DOHH2 (cell line): Measurements from ENCODE around the gene KITLG.

Source experiments
- H3F3A ChIP-seq: fragments of 200-600 bp; sonication (generic), shearing (Covaris generic); 2 replicates; pipeline ENCODE4 v1.6.0; 2016; ENCODE audit warnings: antibody characterized with exemption, mild to moderate bottlenecking; ENCODE audit not compliant: control insufficient read depth, insufficient read depth
- H3K27ac ChIP-seq: fragments of 200-600 bp; sonication (generic); 2 replicates; pipeline ENCODE4 v1.5.1; 2014; ENCODE audit warnings: low read depth, mild to moderate bottlenecking, low read length, moderate library complexity
- H3K27me3 ChIP-seq: fragments of 200-600 bp; sonication (generic); 2 replicates; pipeline ENCODE4 v1.6.1; 2014; ENCODE audit warnings: mild to moderate bottlenecking, low read length, mixed read lengths; ENCODE audit not compliant: control insufficient read depth
- H3K36me3 ChIP-seq: fragments of 200-600 bp; sonication (generic); 2 replicates; pipeline ENCODE4 v1.6.1; 2014; ENCODE audit warnings: mild to moderate bottlenecking, low read length, moderate library complexity, mixed read lengths; ENCODE audit not compliant: control insufficient read depth
- H3K4me1 ChIP-seq: fragments of 200-600 bp; sonication (generic); 2 replicates; pipeline ENCODE4 v1.6.1; 2014; ENCODE audit warnings: mild to moderate bottlenecking, low read length, mixed read lengths; ENCODE audit not compliant: control insufficient read depth
- H3K4me2 ChIP-seq: fragments of 200-600 bp; sonication (generic); 2 replicates; pipeline ENCODE4 v1.6.0; 2014; ENCODE audit warnings: mild to moderate bottlenecking, low read length, moderate library complexity
- H3K4me3 ChIP-seq: fragments of 200-600 bp; sonication (generic); 2 replicates; pipeline ENCODE4 v1.5.1; 2014; ENCODE audit warnings: mild to moderate bottlenecking, low read length, mixed read lengths
- H3K79me2 ChIP-seq: fragments of 200-600 bp; sonication (generic); 2 replicates; pipeline ENCODE4 v1.6.1; 2014; ENCODE audit warnings: mild to moderate bottlenecking, low read length, mixed read lengths; ENCODE audit not compliant: control insufficient read depth
- H3K9me2 ChIP-seq: fragments of 200-600 bp; sonication (generic); replicated peaks from 2 replicates; pipeline ENCODE4 v1.6.1; 2014; ENCODE audit warnings: mild to moderate bottlenecking, low read length, mixed read lengths; ENCODE audit not compliant: control insufficient read depth
- H3K9me3 ChIP-seq: fragments of 200-600 bp; sonication (generic); 2 replicates; pipeline ENCODE4 v1.6.1; 2014; ENCODE audit warnings: antibody characterized with exemption, low read length, mixed read lengths; ENCODE audit not compliant: control insufficient read depth, insufficient read depth
- H4K20me1 ChIP-seq: fragments of 200-600 bp; sonication (generic); 2 replicates; pipeline ENCODE4 v1.6.0; 2014; ENCODE audit warnings: low read depth, mild to moderate bottlenecking, antibody characterized with exemption, low read length, moderate library complexity; ENCODE audit not compliant: control insufficient read depth, insufficient read depth
- CTCF ChIP-seq: fragments of 200-600 bp; sonication (generic); IDR thresholded peaks from one replicate; pipeline ENCODE4 v1.5.1; 2014; ENCODE audit warnings: antibody characterized with exemption, mild to moderate bottlenecking, low read depth, low read length; ENCODE audit not compliant: poor library complexity, severe bottlenecking
- EZH2phosphoT487 ChIP-seq: fragments of 200-600 bp; sonication (generic); IDR thresholded peaks from 2 replicates; pipeline ENCODE4 v1.6.1; 2017; ENCODE audit warnings: borderline replicate concordance, mild to moderate bottlenecking, antibody characterized with exemption, low read length, moderate library complexity, mixed read lengths

The KITLG gene

GRCh38 chr12:88529531-88530488, 50.5 kb downstream of the KITLG start:
- H3K27me3 ChIP-seq: no peaks in the 10 kb centered on the region
- no peaks in the 10 kb centered on the region for H3K9me3 ChIP-seq
- no peaks in the 10 kb centered on the region for H4K20me1 ChIP-seq
- H3F3A ChIP-seq: no peaks in the 10 kb centered on the region
- H3K4me3 ChIP-seq: no peak overlapping the region
- H3K4me2 ChIP-seq: no peak overlapping the region
- H3K9me2 ChIP-seq: no peaks in the 10 kb centered on the region
- H3K79me2 ChIP-seq: no peaks in the 10 kb centered on the region
- H3K36me3 ChIP-seq: no peaks in the 10 kb centered on the region
- no peaks in the 10 kb centered on the region for H3K4me1 ChIP-seq
- H3K27ac ChIP-seq: no peak overlapping the region
- TF ChIP-seq EZH2phosphoT487 (no peak), CTCF (no peak)

- Histone ChIP-seq H3K9me3 (no peaks in the 10 kb centered on the region), H3K4me1 (no peaks in the 10 kb centered on the region), H3K36me3 (no peaks in the 10 kb centered on the region), H3F3A (no peaks in the 10 kb centered on the region), H3K79me2 (no peaks in the 10 kb centered on the region), H3K27me3 (no peaks in the 10 kb centered on the region), H3K9me2 (no peaks in the 10 kb centered on the region), H3K4me2 (no peak overlapping the region), H3K27ac (no peak overlapping the region), H4K20me1 (no peaks in the 10 kb centered on the region), H3K4me3 (no peak overlapping the region)
- TF ChIP-seq CTCF (no peak), EZH2phosphoT487 (no peak)
Observed at GRCh38 chr12:88522961-88523360, 57.3 kb downstream of the KITLG start.

GRCh38 chr12:88520436-88520820, 59.8 kb downstream of the KITLG start:
- Histone ChIP-seq H3K79me2 (no peaks in the 10 kb centered on the region), H3K27ac (no peak overlapping the region)

GRCh38 chr12:88519802-88520435, 60.4 kb downstream of the KITLG start:
- Histone ChIP-seq H4K20me1 (no peaks in the 10 kb centered on the region), H3K36me3 (no peaks in the 10 kb centered on the region), H3K27ac (no peak overlapping the region), H3K4me2 (no peak overlapping the region), H3K9me2 (no peaks in the 10 kb centered on the region), H3K4me3 (no peak overlapping the region), H3F3A (no peaks in the 10 kb centered on the region), H3K9me3 (no peaks in the 10 kb centered on the region), H3K4me1 (no peaks in the 10 kb centered on the region), H3K27me3 (no peaks in the 10 kb centered on the region), H3K79me2 (no peaks in the 10 kb centered on the region)
- TF ChIP-seq EZH2phosphoT487 (no peak), CTCF (no peak)

More at GRCh38 chr12:88520436-88520820, 59.8 kb downstream of the KITLG start:
- Histone ChIP-seq H3F3A (no peaks in the 10 kb centered on the region), H3K27me3 (no peaks in the 10 kb centered on the region), H3K9me3 (no peaks in the 10 kb centered on the region), H3K36me3 (no peaks in the 10 kb centered on the region), H3K4me1 (no peaks in the 10 kb centered on the region), H3K4me2 (no peak overlapping the region), H3K9me2 (no peaks in the 10 kb centered on the region), H3K4me3 (no peak overlapping the region), H4K20me1 (no peaks in the 10 kb centered on the region)
- TF ChIP-seq EZH2phosphoT487: no peak
